IPS-20b (cell line): ENCODE data around the gene AFAP1L2.

Experiments
- H3K27ac ChIP-seq: one replicate; pipeline ENCODE4 v1.5.1; 2013; ENCODE audit warnings: low read length
- H3K27me3 ChIP-seq: 2 replicates; pipeline ENCODE4 v1.6.1; 2013; ENCODE audit warnings: mild to moderate bottlenecking, low read length, inconsistent platforms; ENCODE audit not compliant: insufficient read depth
- H3K36me3 ChIP-seq: 2 replicates; pipeline ENCODE4 v1.6.1; 2013; ENCODE audit warnings: low read depth, mild to moderate bottlenecking, inconsistent platforms, low read length, moderate library complexity; ENCODE audit not compliant: insufficient read depth
- H3K4me1 ChIP-seq: 2 replicates; pipeline ENCODE4 v1.6.1; 2013; ENCODE audit warnings: mild to moderate bottlenecking, control low read depth, inconsistent platforms, low read length, moderate library complexity; ENCODE audit not compliant: insufficient read depth
- H3K4me3 ChIP-seq: 2 replicates; pipeline ENCODE4 v1.5.1; 2013; ENCODE audit warnings: mild to moderate bottlenecking, low read length, inconsistent platforms
- H3K9ac ChIP-seq: 2 replicates; pipeline ENCODE4 v1.6.1; 2013; ENCODE audit warnings: low read depth, mild to moderate bottlenecking, inconsistent platforms, low read length, moderate library complexity
- H3K9me3 ChIP-seq: 2 replicates; pipeline ENCODE4 v1.6.1; 2013; ENCODE audit warnings: mild to moderate bottlenecking, low read depth, low read length, inconsistent platforms; ENCODE audit not compliant: insufficient read depth

The AFAP1L2 gene

DNA sequence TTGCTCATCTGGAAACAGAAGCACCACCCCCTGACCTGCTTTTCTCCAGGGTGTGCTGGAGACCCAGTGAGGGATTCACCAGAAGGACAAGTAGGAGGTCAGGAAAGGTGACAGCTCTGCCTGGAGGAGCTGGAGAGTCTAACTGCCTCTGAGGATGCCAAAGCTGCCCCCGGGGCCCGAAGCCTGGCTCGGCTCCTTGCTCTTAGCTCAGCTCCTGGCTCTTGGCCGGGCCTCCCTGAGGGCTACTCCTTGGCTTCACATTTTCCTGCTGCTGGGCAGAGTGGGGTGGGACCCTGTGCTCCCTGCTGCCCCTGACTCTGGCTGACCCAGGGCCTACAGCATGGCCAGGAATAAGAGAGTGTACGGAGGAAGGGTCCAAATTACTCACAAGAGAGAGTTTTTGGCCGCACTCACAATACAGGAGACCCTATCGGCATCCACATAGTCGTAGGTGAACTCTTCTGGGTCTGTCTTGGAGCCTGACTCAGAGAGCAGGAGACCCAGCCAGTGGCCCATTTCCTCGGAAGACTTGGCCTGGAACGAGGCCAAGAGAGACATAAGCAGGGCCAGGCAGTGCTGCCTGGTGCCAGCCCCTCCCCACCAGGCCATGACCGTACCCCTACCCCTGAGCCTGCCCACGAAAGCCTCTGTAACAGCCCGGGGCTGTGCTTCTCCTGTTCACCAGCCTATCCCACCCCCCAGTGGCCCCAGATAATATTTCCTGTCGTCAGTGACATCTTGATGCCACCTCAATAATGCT is 102.2 kb downstream of the AFAP1L2 start:
- Histone ChIP-seq H3K4me1 (no peaks in the 10 kb centered on the region), H3K4me3 (no peak overlapping the region), H3K36me3 (no peaks in the 10 kb centered on the region), H3K27me3 (no peaks in the 10 kb centered on the region), H3K27ac (no peak overlapping the region), H3K9me3 (no peaks in the 10 kb centered on the region), H3K9ac (no peak overlapping the region)

DNA sequence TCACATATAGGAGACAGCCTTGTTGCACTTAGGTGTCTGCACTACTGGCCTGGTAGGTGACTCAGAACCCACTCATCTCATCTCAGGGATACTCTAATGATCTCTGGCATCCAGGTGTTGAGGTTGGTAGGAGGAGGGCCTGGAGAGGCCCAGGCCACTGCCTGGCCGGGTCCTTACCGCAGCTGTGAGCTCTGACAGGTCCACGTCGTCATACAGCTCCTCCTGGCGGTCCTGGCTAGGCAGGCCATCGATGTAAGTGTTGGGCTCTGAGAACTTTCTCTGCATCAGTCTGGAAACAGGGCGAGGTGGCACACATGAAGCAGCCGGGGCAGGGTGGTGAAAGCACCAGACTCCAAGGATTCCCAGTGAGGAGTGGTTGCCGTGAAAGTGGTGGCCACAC is 103.1 kb downstream of the AFAP1L2 start:
- Histone ChIP-seq H3K4me3 (no peak overlapping the region), H3K4me1 (no peaks in the 10 kb centered on the region), H3K27ac (no peak overlapping the region), H3K27me3 (no peaks in the 10 kb centered on the region), H3K36me3 (no peaks in the 10 kb centered on the region), H3K9me3 (no peaks in the 10 kb centered on the region; the same call in 1 of the 2 replicates), H3K9ac (no peak overlapping the region)

GRCh38 chr10:114300036-114300645 is 104.2 kb downstream of the AFAP1L2 start:
- no peak overlapping the region for H3K4me3 ChIP-seq
- no peaks in the 10 kb centered on the region; the same call in 1 of the 2 replicates for H3K36me3 ChIP-seq

GRCh38 chr10:114297136-114297705 is 107.1 kb downstream of the AFAP1L2 start:
- no peaks in the 10 kb centered on the region; the same call in 1 of the 2 replicates for H3K36me3 ChIP-seq
- no peak overlapping the region for H3K27ac ChIP-seq
- no peak overlapping the region for H3K9ac ChIP-seq
- H3K4me1 ChIP-seq, result no peaks in the 10 kb centered on the region
- H3K4me3 ChIP-seq, result no peak overlapping the region
- peaks cover 7% of the 10 kb centered on the region for H3K9me3 ChIP-seq
- H3K27me3 ChIP-seq, result no peaks in the 10 kb centered on the region

More at GRCh38 chr10:114300036-114300645, 104.2 kb downstream of the AFAP1L2 start:
- Histone ChIP-seq H3K9me3 (peaks cover 7% of the 10 kb centered on the region), H3K27ac (no peak overlapping the region), H3K27me3 (no peaks in the 10 kb centered on the region), H3K9ac (no peak overlapping the region), H3K4me1 (no peaks in the 10 kb centered on the region)

GRCh38 chr10:114295393-114295792 is 108.9 kb downstream of the AFAP1L2 start:
- H3K9ac ChIP-seq, result no peak overlapping the region
- no peaks in the 10 kb centered on the region for H3K4me1 ChIP-seq
- H3K27me3 ChIP-seq, result no peaks in the 10 kb centered on the region
- no peak overlapping the region for H3K4me3 ChIP-seq
- H3K36me3 ChIP-seq, result no peaks in the 10 kb centered on the region; the same call in 1 of the 2 replicates
- no peak overlapping the region for H3K27ac ChIP-seq
- peaks cover 7% of the 10 kb centered on the region for H3K9me3 ChIP-seq

DNA sequence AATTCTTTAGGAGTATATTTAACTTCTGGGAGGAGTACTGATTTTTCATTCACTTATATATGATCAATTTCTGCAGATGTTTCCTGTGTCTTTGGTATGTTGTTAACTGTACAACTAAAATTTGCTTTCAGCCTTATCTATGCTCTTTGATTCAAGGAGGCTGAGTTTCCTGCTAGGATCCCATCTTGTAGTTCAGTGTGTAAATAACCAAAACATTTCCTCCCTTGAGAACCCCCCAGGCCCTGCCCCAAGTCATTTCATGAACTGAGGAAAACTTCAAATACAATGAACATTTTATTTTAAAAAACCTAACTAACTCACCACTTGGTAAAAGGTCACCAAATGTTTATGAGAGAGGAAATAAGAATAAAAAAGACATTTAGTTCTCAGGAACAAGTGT is 109.8 kb downstream of the AFAP1L2 start:
- Histone ChIP-seq H3K4me1 (no peaks in the 10 kb centered on the region), H3K4me3 (no peak overlapping the region), H3K36me3 (no peaks in the 10 kb centered on the region; the same call in 1 of the 2 replicates), H3K27me3 (no peaks in the 10 kb centered on the region), H3K9me3 (peaks cover 7% of the 10 kb centered on the region), H3K9ac (no peak overlapping the region), H3K27ac (no peak overlapping the region)

DNA sequence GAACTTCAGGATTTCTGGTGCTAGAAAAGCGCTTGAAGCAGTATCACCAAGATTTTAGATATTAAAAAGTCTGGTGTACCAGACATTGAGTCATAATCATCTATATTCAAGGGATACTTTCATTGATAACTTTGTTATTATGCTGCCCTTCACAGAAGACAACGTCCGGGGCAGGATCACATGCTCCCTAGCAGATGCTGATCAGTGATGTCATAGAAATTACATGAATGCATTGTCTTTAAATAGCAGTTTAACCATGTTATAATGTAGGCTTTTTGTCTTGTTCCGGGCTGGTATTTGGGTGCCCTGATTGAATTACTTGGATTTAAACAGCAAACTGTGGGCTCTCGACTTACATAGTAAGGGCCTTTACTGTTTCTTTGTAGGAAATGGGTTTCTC is 111.2 kb downstream of the AFAP1L2 start:
- Histone ChIP-seq H3K9me3 (peaks cover 7% of the 10 kb centered on the region), H3K27me3 (no peaks in the 10 kb centered on the region), H3K27ac (no peak overlapping the region), H3K36me3 (no peaks in the 10 kb centered on the region; the same call in 1 of the 2 replicates), H3K4me3 (no peak overlapping the region), H3K9ac (no peak overlapping the region), H3K4me1 (no peaks in the 10 kb centered on the region)

DNA sequence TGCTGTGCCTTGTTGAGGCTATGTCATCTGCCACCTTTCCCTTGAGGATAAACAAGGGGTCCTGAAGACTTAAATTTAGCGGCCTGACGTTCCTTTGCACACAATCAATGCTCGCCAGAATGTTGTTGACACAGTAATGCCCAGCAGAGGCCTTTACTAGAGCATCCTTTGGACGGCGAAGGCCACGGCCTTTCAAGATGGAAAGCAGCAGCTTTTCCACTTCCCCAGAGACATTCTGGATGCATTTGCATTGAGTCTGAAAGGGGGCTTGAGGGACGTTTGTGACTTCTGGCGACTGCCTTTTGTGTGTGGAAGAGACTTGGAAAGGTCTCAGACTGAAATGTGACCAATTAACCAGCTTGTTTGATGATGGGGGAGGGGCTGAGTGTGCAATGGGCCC is 112.8 kb downstream of the AFAP1L2 start:
- Histone ChIP-seq H3K27me3 (no peaks in the 10 kb centered on the region), H3K36me3 (no peaks in the 10 kb centered on the region; the same call in 1 of the 2 replicates), H3K9ac (no peak overlapping the region), H3K4me3 (no peak overlapping the region), H3K4me1 (no peaks in the 10 kb centered on the region), H3K9me3 (peaks cover 7% of the 10 kb centered on the region), H3K27ac (no peak overlapping the region)

DNA sequence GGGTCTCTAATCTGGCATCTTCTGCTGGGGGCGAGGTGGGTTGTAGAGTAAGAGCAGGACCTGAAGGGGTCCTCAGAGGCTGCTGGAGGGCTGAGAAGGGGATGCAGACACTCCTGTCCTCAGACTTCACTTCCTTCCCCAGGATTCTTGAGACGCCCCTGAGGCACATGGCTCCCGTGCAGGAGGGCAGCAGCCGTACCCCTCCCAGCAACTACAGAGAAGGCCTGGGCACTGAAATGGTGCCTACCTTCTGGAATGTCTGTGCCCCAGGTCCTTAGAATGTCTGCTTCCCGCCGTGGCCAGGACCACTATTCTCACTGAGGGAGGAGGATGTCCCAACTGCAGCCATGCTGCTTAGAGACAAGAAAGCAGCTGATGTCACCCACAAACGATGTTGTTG is 113.2 kb downstream of the AFAP1L2 start:
- no peak overlapping the region for H3K4me3 ChIP-seq
- no peak overlapping the region for H3K9ac ChIP-seq
- no peaks in the 10 kb centered on the region for H3K4me1 ChIP-seq
- H3K9me3 ChIP-seq, result peaks cover 7% of the 10 kb centered on the region
- H3K27ac ChIP-seq, result no peak overlapping the region
- H3K36me3 ChIP-seq, result no peaks in the 10 kb centered on the region; the same call in 1 of the 2 replicates
- H3K27me3 ChIP-seq, result no peaks in the 10 kb centered on the region

DNA sequence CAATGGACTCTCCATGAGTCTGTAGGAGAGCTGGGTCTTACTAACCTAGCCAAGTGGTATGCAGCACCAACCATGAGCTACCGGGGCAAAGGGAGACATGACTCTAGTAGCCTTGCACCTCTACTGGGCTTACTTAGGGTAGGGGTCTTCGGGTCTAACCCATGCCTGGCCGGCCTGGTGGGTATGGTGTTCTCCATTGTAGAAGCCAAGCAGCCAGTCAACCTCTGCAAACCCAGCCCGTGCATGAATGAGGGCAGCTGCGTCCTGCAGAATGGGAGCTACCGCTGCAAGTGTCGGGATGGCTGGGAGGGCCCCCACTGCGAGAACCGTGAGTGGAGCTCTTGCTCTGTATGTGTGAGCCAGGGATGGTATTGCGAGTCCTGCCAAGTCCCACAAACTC is 114.3 kb downstream of the AFAP1L2 start:
- Histone ChIP-seq H3K36me3 (no peaks in the 10 kb centered on the region), H3K4me1 (no peaks in the 10 kb centered on the region), H3K9ac (no peak overlapping the region), H3K9me3 (no peaks in the 10 kb centered on the region), H3K27me3 (no peaks in the 10 kb centered on the region), H3K27ac (no peak overlapping the region), H3K4me3 (no peak overlapping the region)

GRCh38 chr10:114289096-114289436 is 115.2 kb downstream of the AFAP1L2 start:
- no peaks in the 10 kb centered on the region for H3K4me1 ChIP-seq
- H3K27ac ChIP-seq, result no peak overlapping the region
- no peak overlapping the region for H3K9ac ChIP-seq
- no peaks in the 10 kb centered on the region for H3K36me3 ChIP-seq
- no peaks in the 10 kb centered on the region for H3K9me3 ChIP-seq
- no peak overlapping the region for H3K4me3 ChIP-seq
- no peaks in the 10 kb centered on the region for H3K27me3 ChIP-seq
